DMS 273 (cell line): ENCODE measurements around the gene MCM7.

ENCODE experiments used
- DNase-seq: peaks from one replicate; lab custom pipeline; 2025; ENCODE audit not compliant: unreplicated experiment; lab: John Stamatoyannopoulos, UW

Gene MCM7

GRCh38 chr7:100098913-100099312 lies 2.3 kb downstream of the MCM7 start:
- DNase-seq = no peak

- no peak for DNase-seq
These were observed 5.5 kb downstream of the MCM7 start for GRCh38 chr7:100095704-100096103.

GRCh38 chr7:100095289-100095688 lies 5.9 kb downstream of the MCM7 start:
- no peak for DNase-seq

- DNase-seq = peak; percentile 67
These were observed 7.2 kb downstream of the MCM7 start for GRCh38 chr7:100093925-100094486.

- DNase-seq = peak; percentile 67
These were observed 7.7 kb downstream of the MCM7 start for GRCh38 chr7:100093498-100093897.

GRCh38 chr7:100093054-100093453 lies 8.1 kb downstream of the MCM7 start:
- DNase-seq = no peak

- peak; percentile 75 for DNase-seq
These were observed 9.6 kb downstream of the MCM7 start for GRCh38 chr7:100091411-100092181.

GRCh38 chr7:100090527-100091410 lies 10.4 kb downstream of the MCM7 start:
- DNase-seq = peak; percentile 56

GRCh38 chr7:100089458-100090196 lies 11.6 kb downstream of the MCM7 start:
- no peak for DNase-seq

GRCh38 chr7:100088621-100089457 lies 12.4 kb downstream of the MCM7 start, which contains the start of gene COPS6:
TSS of gene COPS6 (plus strand) at chr7:100088969. CDS start at chr7:100088991, 22 bp downstream.
- peak; percentile 93 for DNase-seq

GRCh38 chr7:100088095-100088620 lies 13.0 kb downstream of the MCM7 start:
- DNase-seq = no peak

GRCh38 chr7:100087055-100087750 lies 14.0 kb downstream of the MCM7 start:
- peak; percentile 84 for DNase-seq

- peak; percentile 37 for DNase-seq
These were observed 15.7 kb downstream of the MCM7 start for GRCh38 chr7:100085515-100085914.

GRCh38 chr7:100082978-100083377 lies 18.2 kb downstream of the MCM7 start:
- no peak for DNase-seq

- DNase-seq = peak; percentile 100
These were observed 19.6 kb downstream of the MCM7 start, which contains the start of gene ZNF3 for GRCh38 chr7:100081535-100082102. TSS of gene ZNF3 (minus strand) at chr7:100081723. CDS start at chr7:100077357, 4,366 bp downstream.

GRCh38 chr7:100080907-100081534 lies 20.2 kb downstream of the MCM7 start:
- peak; percentile 68 for DNase-seq

- DNase-seq = no peak
These were observed 22.1 kb downstream of the MCM7 start for GRCh38 chr7:100079024-100079560.

- DNase-seq = no peak
These were observed 24.0 kb downstream of the MCM7 start for GRCh38 chr7:100077205-100077604.
